Measurements from ENCODE around the gene NME9. TPM values are rescaled to one million over a fixed set of nuclear protein-coding genes. Genes with fewer than 3 reads are reported as not detected.

NME9 gene
- total and polyA plus RNA-seq, 4 donors = 0.08 to 0.39 TPM; not detected in 2

- Histone ChIP-seq H3K27ac (ENCODE audit: low read depth in 1 of 2, low read length in 2 of 2) (no peak overlapping the region), H3K9me3 (ENCODE audit: control insufficient read depth in 4 of 4, low read length in 3 of 4) (no peaks in the 10 kb centered on the region), H3K9ac (ENCODE audit: low read depth in 1 of 2, low read length in 2 of 2) (no peak overlapping the region), H3K27me3 (ENCODE audit: control insufficient read depth in 4 of 4, insufficient read depth in 4 of 4, low read length in 3 of 4) (no peaks in the 10 kb centered on the region), H3K4me1 (ENCODE audit: control insufficient read depth in 4 of 4, insufficient read depth in 4 of 4, low read length in 3 of 4) (peaks cover 0 to 4% (median 0%) of the 10 kb centered on the region in 4 donors), H3K36me3 (ENCODE audit: control insufficient read depth in 4 of 4, insufficient read depth in 3 of 4, low read depth in 1 of 4, low read length in 3 of 4) (peaks cover 0 to 2% (median under 1%) of the 10 kb centered on the region in 4 donors), H3K4me3 (ENCODE audit: low read depth in 1 of 3, low read length in 3 of 3) (no peak overlapping the region)
- 98% methylated on average over 4 of the region's 4 CpGs for WGBS
- TF ChIP-seq EGR1 (IDR thresholded peaks at IDR 0.05; ENCODE audit: low read depth in 2 of 2) (no peak), ATF3 (IDR thresholded peaks at IDR 0.05) (no peak), GABPA (IDR thresholded peaks at IDR 0.05 in 1 of 2, conservative IDR thresholded peaks at IDR 0.05 in 1 of 2) (no peak), RXRA (IDR thresholded peaks at IDR 0.05) (no peak), SP1 (IDR thresholded peaks at IDR 0.05) (no peak), JUND (IDR thresholded peaks at IDR 0.05) (no peak)
- TF ChIP-seq, protein P1, sequence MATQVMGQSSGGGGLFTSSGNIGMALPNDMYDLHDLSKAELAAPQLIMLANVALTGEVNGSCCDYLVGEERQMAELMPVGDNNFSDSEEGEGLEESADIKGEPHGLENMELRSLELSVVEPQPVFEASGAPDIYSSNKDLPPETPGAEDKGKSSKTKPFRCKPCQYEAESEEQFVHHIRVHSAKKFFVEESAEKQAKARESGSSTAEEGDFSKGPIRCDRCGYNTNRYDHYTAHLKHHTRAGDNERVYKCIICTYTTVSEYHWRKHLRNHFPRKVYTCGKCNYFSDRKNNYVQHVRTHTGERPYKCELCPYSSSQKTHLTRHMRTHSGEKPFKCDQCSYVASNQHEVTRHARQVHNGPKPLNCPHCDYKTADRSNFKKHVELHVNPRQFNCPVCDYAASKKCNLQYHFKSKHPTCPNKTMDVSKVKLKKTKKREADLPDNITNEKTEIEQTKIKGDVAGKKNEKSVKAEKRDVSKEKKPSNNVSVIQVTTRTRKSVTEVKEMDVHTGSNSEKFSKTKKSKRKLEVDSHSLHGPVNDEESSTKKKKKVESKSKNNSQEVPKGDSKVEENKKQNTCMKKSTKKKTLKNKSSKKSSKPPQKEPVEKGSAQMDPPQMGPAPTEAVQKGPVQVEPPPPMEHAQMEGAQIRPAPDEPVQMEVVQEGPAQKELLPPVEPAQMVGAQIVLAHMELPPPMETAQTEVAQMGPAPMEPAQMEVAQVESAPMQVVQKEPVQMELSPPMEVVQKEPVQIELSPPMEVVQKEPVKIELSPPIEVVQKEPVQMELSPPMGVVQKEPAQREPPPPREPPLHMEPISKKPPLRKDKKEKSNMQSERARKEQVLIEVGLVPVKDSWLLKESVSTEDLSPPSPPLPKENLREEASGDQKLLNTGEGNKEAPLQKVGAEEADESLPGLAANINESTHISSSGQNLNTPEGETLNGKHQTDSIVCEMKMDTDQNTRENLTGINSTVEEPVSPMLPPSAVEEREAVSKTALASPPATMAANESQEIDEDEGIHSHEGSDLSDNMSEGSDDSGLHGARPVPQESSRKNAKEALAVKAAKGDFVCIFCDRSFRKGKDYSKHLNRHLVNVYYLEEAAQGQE (IDR thresholded peaks at IDR 0.05) = no peak
- no peak for DNase-seq (ENCODE audit: low spot score)
These were observed 70.5 kb downstream of the NME9 start for GRCh38 chr3:138259126-138259525.

GRCh38 chr3:138257986-138258385 is 71.7 kb downstream of the NME9 start:
- DNase-seq (ENCODE audit: low spot score) = no peak
- Histone ChIP-seq H3K4me1 (ENCODE audit: control insufficient read depth in 4 of 4, insufficient read depth in 4 of 4, low read length in 3 of 4) (peaks cover 0 to 4% (median 0%) of the 10 kb centered on the region in 4 donors), H3K4me3 (ENCODE audit: low read depth in 1 of 3, low read length in 3 of 3) (no peak overlapping the region), H3K36me3 (ENCODE audit: control insufficient read depth in 4 of 4, insufficient read depth in 3 of 4, low read depth in 1 of 4, low read length in 3 of 4) (peaks cover 0 to 2% (median under 1%) of the 10 kb centered on the region in 4 donors), H3K27me3 (ENCODE audit: control insufficient read depth in 4 of 4, insufficient read depth in 4 of 4, low read length in 3 of 4) (no peaks in the 10 kb centered on the region), H3K9me3 (ENCODE audit: control insufficient read depth in 4 of 4, low read length in 3 of 4) (no peaks in the 10 kb centered on the region), H3K9ac (ENCODE audit: low read depth in 1 of 2, low read length in 2 of 2) (no peak overlapping the region), H3K27ac (ENCODE audit: low read depth in 1 of 2, low read length in 2 of 2) (no peak overlapping the region)
- TF ChIP-seq JUND (IDR thresholded peaks at IDR 0.05) (no peak), FOXA2 (IDR thresholded peaks at IDR 0.05) (no peak), ZBTB33 (IDR thresholded peaks at IDR 0.05) (no peak), SP1 (IDR thresholded peaks at IDR 0.05) (no peak), GABPA (IDR thresholded peaks at IDR 0.05 in 1 of 2, conservative IDR thresholded peaks at IDR 0.05 in 1 of 2) (no peak), EGR1 (IDR thresholded peaks at IDR 0.05; ENCODE audit: low read depth in 2 of 2) (no peak), RXRA (IDR thresholded peaks at IDR 0.05) (no peak), TAF1 (conservative IDR thresholded peaks at IDR 0.05) (no peak), FOXA1 (IDR thresholded peaks at IDR 0.05) (no peak), RAD21 (IDR thresholded peaks at IDR 0.05) (no peak), YY1 (IDR thresholded peaks at IDR 0.05) (no peak), HNF4G (IDR thresholded peaks at IDR 0.05) (no peak)
- TF ChIP-seq, protein P2, sequence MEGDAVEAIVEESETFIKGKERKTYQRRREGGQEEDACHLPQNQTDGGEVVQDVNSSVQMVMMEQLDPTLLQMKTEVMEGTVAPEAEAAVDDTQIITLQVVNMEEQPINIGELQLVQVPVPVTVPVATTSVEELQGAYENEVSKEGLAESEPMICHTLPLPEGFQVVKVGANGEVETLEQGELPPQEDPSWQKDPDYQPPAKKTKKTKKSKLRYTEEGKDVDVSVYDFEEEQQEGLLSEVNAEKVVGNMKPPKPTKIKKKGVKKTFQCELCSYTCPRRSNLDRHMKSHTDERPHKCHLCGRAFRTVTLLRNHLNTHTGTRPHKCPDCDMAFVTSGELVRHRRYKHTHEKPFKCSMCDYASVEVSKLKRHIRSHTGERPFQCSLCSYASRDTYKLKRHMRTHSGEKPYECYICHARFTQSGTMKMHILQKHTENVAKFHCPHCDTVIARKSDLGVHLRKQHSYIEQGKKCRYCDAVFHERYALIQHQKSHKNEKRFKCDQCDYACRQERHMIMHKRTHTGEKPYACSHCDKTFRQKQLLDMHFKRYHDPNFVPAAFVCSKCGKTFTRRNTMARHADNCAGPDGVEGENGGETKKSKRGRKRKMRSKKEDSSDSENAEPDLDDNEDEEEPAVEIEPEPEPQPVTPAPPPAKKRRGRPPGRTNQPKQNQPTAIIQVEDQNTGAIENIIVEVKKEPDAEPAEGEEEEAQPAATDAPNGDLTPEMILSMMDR (IDR thresholded peaks at IDR 0.05; ENCODE audit: low read depth, low read length, missing input control) = no peak
- TF ChIP-seq, protein P1 (IDR thresholded peaks at IDR 0.05) = no peak
- WGBS = 76% methylated on average over 1 of the region's 1 CpG

Data from liver (tissue), 9 donors.